Head of caudate nucleus (tissue), 42 donors: Measurements from ENCODE around the gene ACOX3.
A peak's percentile ranks its signal among the peaks of the same experiment; 100 is the strongest.
"Not testable (repeated sequence)": the region's sequence is repeated elsewhere in the genome, so short reads cannot be mapped to it uniquely, and the experiment has no call there.

Experiments
- DNase-seq, 42 donors: peaks; one replicate each; pipeline versions ENCODE4 v3.0.0 to v3.0.0-alpha.2; 2020 to 2021; ENCODE audit warnings: mixed read lengths in 7 of 42
- intact Hi-C: fragments of 100-400 bp; cut with DNase I; formaldehyde crosslinking; loops from one replicate; pipeline ENCODE4 v1.15.0; 2022

Gene ACOX3

DNA sequence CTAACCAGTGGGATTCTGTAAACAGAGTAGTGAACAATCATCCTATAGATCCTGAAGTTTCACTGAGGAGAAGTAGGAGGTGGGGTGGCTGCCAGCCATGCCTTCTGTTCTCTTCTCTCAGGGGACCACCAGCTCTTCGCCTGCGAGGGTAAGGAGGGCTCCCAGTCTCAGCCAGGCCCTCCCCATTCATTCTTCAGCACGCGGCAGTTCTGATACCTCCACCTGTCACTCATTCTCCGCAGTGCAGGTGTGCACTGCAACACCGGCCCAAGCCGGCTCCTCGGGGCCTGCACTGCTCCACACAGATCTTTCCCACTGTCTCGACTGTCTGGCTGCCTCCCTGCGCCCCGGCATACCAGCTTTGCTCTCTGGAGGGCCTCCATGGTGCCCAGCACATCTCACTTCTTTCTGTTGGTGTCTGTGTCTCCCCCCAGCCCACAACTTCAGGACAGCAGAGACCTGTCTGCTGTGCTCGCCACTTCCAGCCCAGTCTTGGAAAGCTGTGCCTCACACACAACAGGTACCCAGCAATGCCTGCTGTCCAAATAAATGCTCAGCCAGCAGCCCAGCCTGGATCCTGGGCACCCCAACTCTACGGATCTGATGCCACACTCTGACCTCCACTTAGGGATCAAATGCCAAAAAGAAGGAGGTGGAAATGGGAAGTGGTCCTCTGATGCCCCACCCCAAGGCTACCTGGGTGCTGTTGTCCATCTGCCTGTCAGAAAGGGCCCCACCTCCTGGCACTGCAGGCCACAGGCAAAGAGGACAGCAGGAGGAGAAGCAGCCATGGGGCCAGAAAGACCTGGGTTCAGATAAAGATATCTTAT is 29.0 kb downstream of the ACOX3 start:
- no peak for DNase-seq
- intact Hi-C loops, result no loop called here

DNA sequence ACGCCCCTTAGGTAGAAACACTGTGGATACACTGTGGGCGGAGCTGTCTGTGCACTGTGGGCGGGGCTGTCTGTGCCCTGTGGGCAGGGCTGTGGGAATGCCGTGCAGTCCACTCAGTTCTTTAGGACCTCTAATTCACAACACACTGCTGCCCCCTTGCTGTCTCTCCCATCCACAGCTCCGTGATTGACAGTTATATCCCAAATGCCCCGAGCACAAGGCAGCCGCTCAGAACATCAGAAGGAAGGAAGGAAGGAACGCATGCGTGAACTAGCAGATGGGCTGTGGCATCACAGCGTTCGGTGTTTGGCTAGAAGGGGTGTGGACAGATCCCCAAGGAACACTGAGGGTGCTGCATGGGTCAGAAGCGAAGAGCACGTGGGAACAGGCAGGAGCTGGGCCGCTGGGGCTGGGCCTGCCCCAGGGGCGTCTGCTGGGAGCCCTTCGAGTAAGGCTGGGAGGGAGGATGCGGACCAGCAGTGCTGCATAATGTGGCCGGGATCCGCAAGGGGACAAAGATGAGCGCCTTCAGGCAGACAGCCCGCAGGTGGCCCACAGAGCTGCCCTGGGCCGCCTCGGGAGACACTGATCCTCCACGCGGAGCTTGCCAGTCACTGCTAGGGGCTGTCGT is 29.8 kb downstream of the ACOX3 start:
- peak in 15 of 42 donors; percentile 21 to 63 (median 41) for DNase-seq
- intact Hi-C loops, result no loop called here

- DNase-seq, result peak in 3 of 42 donors; percentile 33 to 56 (median 39)
- intact Hi-C loops, result no loop called here
Measured at GRCh38 chr4:8410066-8410625, 30.4 kb downstream of the ACOX3 start.

GRCh38 chr4:8409264-8410065 is 31.1 kb downstream of the ACOX3 start:
- DNase-seq, result peak in 3 of 42 donors; percentile 17 to 26 (median 19)
- intact Hi-C loops, result no loop called here

DNA sequence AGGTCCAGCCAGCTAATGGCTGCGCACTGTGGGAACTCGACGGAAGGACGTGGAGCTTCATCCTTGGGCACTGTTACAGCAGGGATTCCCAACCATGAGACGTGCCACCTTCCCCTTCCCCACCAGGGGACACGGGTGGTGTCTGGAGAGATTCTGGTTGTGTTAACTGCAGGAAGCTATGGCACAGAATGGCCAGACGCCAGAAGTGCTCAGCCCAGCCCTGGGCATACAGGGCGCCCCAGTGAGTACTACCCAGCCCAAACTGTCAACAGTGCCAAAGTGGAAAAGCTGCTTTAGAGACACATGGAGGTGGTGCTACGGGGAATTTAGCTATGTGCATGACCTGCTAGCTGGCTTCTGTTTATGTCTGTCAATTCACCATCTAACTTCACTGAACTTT is 32.8 kb downstream of the ACOX3 start:
- DNase-seq, result no peak
- intact Hi-C loops, result no loop called here

DNA sequence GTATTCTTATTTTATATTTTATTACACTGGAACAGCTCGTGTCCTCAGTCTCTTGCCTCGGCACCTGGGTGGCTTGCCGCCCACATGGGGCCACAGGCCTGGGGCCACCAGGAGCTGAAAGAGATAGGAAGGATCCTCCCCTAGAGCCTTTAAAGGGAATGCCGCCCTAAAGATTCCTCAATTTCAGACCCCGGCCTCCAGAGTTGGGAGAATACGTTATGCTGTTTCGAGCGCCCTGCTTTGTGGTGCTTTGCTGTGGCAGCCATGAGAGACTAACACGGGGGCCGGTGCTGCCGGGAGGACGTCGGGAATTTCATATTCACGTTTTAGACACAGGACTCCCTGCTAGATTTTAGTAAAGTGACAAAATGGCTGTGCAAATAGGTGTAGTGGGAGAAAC is 33.2 kb downstream of the ACOX3 start:
- intact Hi-C loops, result no loop called here
- no peak for DNase-seq

DNA sequence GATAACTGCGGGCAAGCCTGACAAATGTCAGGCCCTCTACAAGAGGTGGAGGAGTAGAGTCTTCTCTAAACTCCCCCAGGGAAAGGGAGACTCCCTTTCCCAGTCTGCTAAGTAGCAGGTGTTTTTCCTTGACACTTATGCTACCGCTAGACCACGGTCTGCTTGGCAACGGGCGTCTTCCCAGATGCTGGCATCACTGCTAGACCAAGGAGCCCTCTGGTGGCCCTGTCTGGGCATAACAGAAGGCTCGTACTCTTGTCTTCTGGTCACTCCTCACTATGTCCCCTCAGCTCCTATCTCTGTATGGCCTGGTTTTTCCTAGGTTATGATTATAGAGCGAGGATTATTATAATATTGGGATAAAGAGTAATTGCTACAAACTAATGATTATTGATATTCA is 33.6 kb downstream of the ACOX3 start:
- intact Hi-C loops, result not testable (repeated sequence)
- DNase-seq, result peak in 41 of 42 donors; percentile 51 to 86 (median 72)

DNA sequence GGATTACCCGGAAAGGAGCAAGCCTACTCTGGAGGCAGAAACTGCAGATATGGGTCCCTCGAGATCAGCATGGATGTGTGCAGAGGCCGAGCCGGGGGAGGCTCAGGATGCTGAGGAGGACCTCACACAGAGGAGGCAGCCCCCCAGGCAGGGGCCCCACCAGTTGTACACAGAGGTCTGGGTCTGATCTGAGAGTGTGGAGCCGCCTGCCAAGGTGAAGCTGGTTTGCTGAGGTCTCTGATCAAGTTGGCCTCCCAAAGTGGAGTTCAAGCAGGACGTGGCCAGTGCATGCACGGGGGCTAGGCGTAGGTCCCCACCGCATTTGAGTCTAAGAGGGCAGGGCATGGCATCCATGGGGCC is 35.0 kb downstream of the ACOX3 start:
- intact Hi-C loops, result no loop called here
- DNase-seq, result no peak

GRCh38 chr4:8404791-8405515 is 35.6 kb downstream of the ACOX3 start:
- no peak for DNase-seq
- intact Hi-C loops, result no loop called here

DNA sequence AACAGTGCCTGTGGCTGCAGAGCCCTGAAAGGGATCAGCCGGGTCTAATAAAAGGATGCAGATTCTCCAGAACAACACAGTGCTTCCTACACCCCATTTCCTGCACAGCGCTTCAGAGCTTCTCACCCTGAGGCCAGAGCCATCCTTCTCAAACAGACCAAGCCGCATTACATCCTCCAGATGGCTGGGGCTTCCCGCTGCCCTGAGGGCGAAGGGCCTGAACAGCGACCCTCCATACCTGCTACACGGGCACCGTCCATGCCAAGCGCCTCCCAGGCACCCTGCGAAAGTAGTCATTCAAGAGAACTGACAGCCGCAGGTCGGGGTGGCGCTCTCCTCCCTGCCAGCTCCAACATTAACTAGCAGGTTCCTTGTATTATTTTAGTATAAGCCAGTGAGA is 36.5 kb downstream of the ACOX3 start:
- intact Hi-C loops, result loop anchor here (2.0 kb wide), 1 partner anchor 161 kb away; no protein-coding TSS in a partner anchor
- no peak for DNase-seq

DNA sequence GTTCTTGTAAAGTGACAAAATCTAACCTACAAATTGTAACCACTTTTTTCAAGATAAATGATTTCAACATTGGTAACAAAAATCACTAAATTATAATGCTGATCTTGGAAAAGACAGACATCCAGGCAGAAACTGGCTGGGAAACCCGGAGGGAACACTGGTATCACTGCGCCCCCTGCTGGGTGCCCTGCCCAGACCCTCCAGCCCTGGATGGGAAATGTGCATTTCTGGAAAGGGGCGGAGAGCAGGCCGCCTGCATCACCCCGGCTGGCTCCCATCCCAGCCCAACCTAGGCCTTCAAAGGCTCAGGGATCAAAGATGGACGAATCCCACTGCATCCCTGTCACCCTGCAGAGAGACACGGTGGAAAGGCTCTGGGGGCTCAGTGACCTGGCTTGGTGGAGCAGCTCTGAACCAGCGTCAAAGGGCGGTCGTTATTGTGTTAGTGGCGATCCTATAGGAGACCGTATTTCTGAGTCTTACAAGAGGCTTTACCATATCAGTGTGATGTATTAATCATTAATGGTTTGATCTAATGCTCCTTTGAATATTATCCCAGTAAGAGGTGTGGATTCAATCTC is 37.3 kb downstream of the ACOX3 start:
- intact Hi-C loops, result loop anchor here (2.0 kb wide), 1 partner anchor 160 kb away; no protein-coding TSS in a partner anchor
- DNase-seq, result peak; percentile 76 to 96 (median 90)

DNA sequence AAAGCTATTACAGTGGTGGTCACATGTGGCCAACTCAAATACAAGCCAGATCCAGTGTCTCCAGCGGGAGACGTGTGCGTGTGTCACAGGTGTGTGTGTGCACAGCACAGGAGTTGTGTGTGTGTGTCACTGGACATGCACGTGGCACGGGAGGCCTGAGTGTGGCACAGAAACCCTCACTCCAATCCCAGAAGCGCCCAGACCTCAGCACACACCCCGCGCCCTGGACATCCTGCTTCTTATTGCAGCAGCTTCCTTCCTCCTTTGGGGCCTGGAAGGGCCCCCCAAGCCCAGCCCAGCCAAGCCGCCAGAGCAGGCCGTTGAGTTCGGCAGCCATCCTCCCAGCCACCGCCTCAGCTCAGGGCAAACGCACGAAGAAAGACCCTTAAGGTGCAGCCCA is 37.9 kb downstream of the ACOX3 start:
- intact Hi-C loops, result loop anchor here (2.0 kb wide), 1 partner anchor 160 kb away; no protein-coding TSS in a partner anchor
- DNase-seq, result peak in 6 of 42 donors; percentile 21 to 46 (median 33)

DNA sequence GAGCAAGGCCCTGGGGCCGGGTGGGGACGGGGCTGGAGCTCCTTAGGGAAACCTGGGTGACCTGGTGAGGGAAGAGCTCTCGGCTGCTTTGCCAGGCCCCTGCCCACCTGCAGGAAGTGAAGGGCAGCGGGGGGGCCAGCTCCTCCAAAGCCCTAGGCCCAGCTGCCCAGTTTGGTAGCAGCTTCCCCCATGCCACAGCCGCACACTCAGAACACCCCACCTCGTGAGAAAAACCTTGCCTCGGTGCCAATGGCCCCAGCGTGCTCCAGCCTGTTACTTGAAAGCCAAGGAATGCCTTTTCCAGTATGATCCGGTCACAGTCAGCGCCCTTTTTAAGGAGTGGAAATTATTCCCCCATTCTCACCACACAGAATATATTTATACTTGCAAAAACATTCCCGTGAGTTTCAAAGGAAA is 38.3 kb downstream of the ACOX3 start:
- intact Hi-C loops, result loop anchor here (2.0 kb wide), 1 partner anchor 159 kb away; no protein-coding TSS in a partner anchor
- DNase-seq, result no peak

- DNase-seq, result no peak
- intact Hi-C loops, result loop anchor here (2.0 kb wide), 1 partner anchor 159 kb away; no protein-coding TSS in a partner anchor
Measured at GRCh38 chr4:8401665-8402064, 38.9 kb downstream of the ACOX3 start.

- intact Hi-C loops, result no loop called here
- no peak for DNase-seq
Measured at GRCh38 chr4:8400632-8401325, 39.7 kb downstream of the ACOX3 start.

DNA sequence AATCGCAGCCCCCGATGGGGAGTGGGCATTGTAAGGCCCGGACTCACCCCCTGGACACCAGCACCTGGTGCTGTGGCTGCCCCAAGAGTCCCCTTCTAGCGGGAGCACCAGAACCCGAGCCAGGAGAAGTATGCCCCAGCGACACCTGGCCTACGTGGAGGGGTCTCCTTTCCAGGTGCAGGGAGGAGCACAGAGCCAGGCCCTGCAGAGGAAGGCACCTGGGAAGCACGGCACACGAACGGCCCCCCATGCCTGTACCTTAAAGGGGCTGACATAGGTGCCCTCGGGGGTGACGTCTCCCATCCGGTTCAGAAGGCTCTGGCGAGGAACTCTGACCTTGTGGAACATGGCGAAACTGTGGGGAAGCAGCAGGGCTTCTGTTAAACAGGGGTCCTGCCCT is 41.2 kb downstream of the ACOX3 start:
- intact Hi-C loops, result no loop called here
- DNase-seq, result no peak

GRCh38 chr4:8398347-8398746 is 42.2 kb downstream of the ACOX3 start:
- DNase-seq, result no peak
- intact Hi-C loops, result no loop called here
